H1 (cell line): ENCODE results near the gene SRM. TPM values are rescaled to one million over a fixed set of nuclear protein-coding genes. Genes with fewer than 3 reads are reported as not detected.

ENCODE experiments used
- CTCF ChIA-PET: fragments of 300-600 bp; sonication (Branson Sonifier 250); formaldehyde crosslinking; loops from one replicate; lab custom pipeline; 2021; ENCODE audit not compliant: partially characterized antibody; lab: Charles Lee
- POLR2A ChIA-PET: fragments of 300-600 bp; sonication (Branson Sonifier 250); formaldehyde crosslinking; loops from one replicate; lab custom pipeline; 2021; ENCODE audit warnings: inconsistent platforms; ENCODE audit not compliant: partially characterized antibody; lab: Charles Lee
- DNase-seq, 2 experiments: peaks; one replicate each; pipeline versions ENCODE4 v3.0.0 to v3.0.0-alpha.2; 2010 to 2022; ENCODE audit warnings: low spot score in 2 of 2, low read depth in 1 of 2, mixed read lengths in 1 of 2
- FAIRE-seq: peaks from 2 replicates; lab custom pipeline; 2011; peaks lifted over from hg19 to GRCh38; lab: Jason Lieb, UNC
- H2AFZ ChIP-seq: 2 replicates; pipeline ENCODE4 v1.8.1; 2012; ENCODE audit warnings: low read length, inconsistent platforms
- H2AK5ac ChIP-seq: 2 replicates; pipeline ENCODE4 v1.6.1; 2013; ENCODE audit warnings: low read depth, low read length
- H2BK120ac ChIP-seq: replicated peaks from 2 replicates; pipeline ENCODE3; 2013; ENCODE audit warnings: low read depth, low read length, inconsistent platforms
- H2BK12ac ChIP-seq: 2 replicates; pipeline ENCODE4 v1.6.1; 2013; ENCODE audit warnings: low read depth, low read length
- H2BK15ac ChIP-seq: 2 replicates; pipeline ENCODE4 v1.6.1; 2013; ENCODE audit warnings: low read length
- H2BK20ac ChIP-seq: 2 replicates; pipeline ENCODE4 v1.6.1; 2013; ENCODE audit warnings: low read length
- H2BK5ac ChIP-seq: 2 replicates; pipeline ENCODE4 v1.6.1; 2013; ENCODE audit warnings: low read depth, low read length
- H3K14ac ChIP-seq: 2 replicates; pipeline ENCODE4 v1.6.1; 2013; ENCODE audit warnings: inconsistent platforms; ENCODE audit not compliant: insufficient read length
- H3K18ac ChIP-seq: 2 replicates; pipeline ENCODE4 v1.6.1; 2013; ENCODE audit warnings: low read length; ENCODE audit errors: extremely low read depth
- H3K23ac ChIP-seq: 2 replicates; pipeline ENCODE4 v1.6.1; 2013; ENCODE audit warnings: inconsistent platforms; ENCODE audit not compliant: insufficient read length
- H3K23me2 ChIP-seq: 2 replicates; pipeline ENCODE4 v1.6.1; 2013; ENCODE audit warnings: low read depth, low read length
- H3K27ac ChIP-seq: 2 replicates; pipeline ENCODE4 v1.6.1; 2011; ENCODE audit warnings: low read depth, low read length, inconsistent platforms
- H3K27me3 ChIP-seq, 4 experiments: replicated peaks in 1 of 4; 1 replicate in 1 of 4; 2 replicates in 3 of 4; pipeline versions ENCODE4 v1.6.1 to v1.8.1; 2011 to 2013; ENCODE audit warnings: low read length in 3 of 4, mild to moderate bottlenecking in 3 of 4, inconsistent platforms in 2 of 4, mixed read lengths in 2 of 4, moderate library complexity in 1 of 4; ENCODE audit not compliant: control insufficient read depth in 3 of 4, insufficient read depth in 3 of 4; ENCODE audit errors: extremely low read depth in 1 of 4
- H3K36me3 ChIP-seq, 4 experiments: 2 replicates each; pipeline versions ENCODE4 v1.6.1 to v1.8.1; 2011 to 2013; ENCODE audit warnings: mild to moderate bottlenecking in 4 of 4, low read length in 3 of 4, moderate library complexity in 2 of 4, control low read depth in 1 of 4, inconsistent platforms in 1 of 4; ENCODE audit not compliant: insufficient read depth in 4 of 4, control insufficient read depth in 2 of 4
- H3K4ac ChIP-seq: replicated peaks from 2 replicates; pipeline ENCODE3; 2013; ENCODE audit warnings: low read length, low read depth, mixed read lengths, inconsistent platforms; ENCODE audit not compliant: insufficient read length
- H3K4me1 ChIP-seq, 4 experiments: replicated peaks in 1 of 4; 1 replicate in 1 of 4; 2 replicates in 3 of 4; pipeline versions ENCODE4 v1.6.1 to v1.8.1; 2011 to 2013; ENCODE audit warnings: low read length in 3 of 4, inconsistent platforms in 2 of 4, mixed read lengths in 1 of 4; ENCODE audit not compliant: insufficient read depth in 4 of 4, control insufficient read depth in 3 of 4
- H3K4me2 ChIP-seq, 2 experiments: 2 replicates each; pipeline versions ENCODE4 v1.6.1 to v1.8.1; 2011 to 2013; ENCODE audit warnings: low read depth in 2 of 2, low read length in 2 of 2, control low read depth in 1 of 2, inconsistent platforms in 1 of 2, mild to moderate bottlenecking in 1 of 2; ENCODE audit not compliant: insufficient read depth in 1 of 2
- H3K4me3 ChIP-seq, 4 experiments: fragments of 200-600, 300-600 bp in 1 of 4; sonication (generic), shearing (Covaris generic), sonication (Bioruptor Twin) in 1 of 4; 2 replicates each; pipeline versions ENCODE4 v1.5.1 to v1.8.1; 2011 to 2016; ENCODE audit warnings: low read length in 4 of 4, low read depth in 3 of 4, control low read depth in 2 of 4, inconsistent platforms in 2 of 4, mild to moderate bottlenecking in 2 of 4, mixed read lengths in 1 of 4, moderate library complexity in 1 of 4; ENCODE audit not compliant: insufficient read depth in 2 of 4; ENCODE audit errors: extremely low read depth in 1 of 4
- H3K56ac ChIP-seq: replicated peaks from 2 replicates; pipeline ENCODE3; 2013; ENCODE audit warnings: low read depth, mild to moderate bottlenecking, mixed read lengths, low read length, inconsistent platforms; ENCODE audit not compliant: insufficient read length
- H3K79me1 ChIP-seq: 2 replicates; pipeline ENCODE4 v1.6.1; 2013; ENCODE audit warnings: low read depth, low read length, control low read depth
- H3K79me2 ChIP-seq, 2 experiments: 2 replicates each; pipeline versions ENCODE4 v1.6.1 to v1.8.1; 2012 to 2013; ENCODE audit warnings: low read length in 2 of 2, mild to moderate bottlenecking in 2 of 2, inconsistent platforms in 1 of 2; ENCODE audit not compliant: insufficient read depth in 2 of 2, control insufficient read depth in 1 of 2
- H3K9ac ChIP-seq, 4 experiments: replicated peaks in 1 of 4; 1 replicate in 1 of 4; 2 replicates in 3 of 4; pipeline versions ENCODE4 v1.6.1 to v1.8.1; 2011 to 2013; ENCODE audit warnings: low read depth in 3 of 4, low read length in 3 of 4, control low read depth in 2 of 4, mild to moderate bottlenecking in 2 of 4, moderate library complexity in 2 of 4, inconsistent platforms in 1 of 4; ENCODE audit errors: extremely low read depth in 1 of 4
- H3K9me3 ChIP-seq, 2 experiments: 2 replicates each; pipeline versions ENCODE4 v1.6.1 to v1.8.1; 2012 to 2013; ENCODE audit warnings: mild to moderate bottlenecking in 2 of 2, moderate library complexity in 2 of 2, control low read depth in 1 of 2, inconsistent platforms in 1 of 2, low read depth in 1 of 2, low read length in 1 of 2, mixed read lengths in 1 of 2; ENCODE audit not compliant: insufficient read depth in 2 of 2
- H4K20me1 ChIP-seq, 2 experiments: replicated peaks in 1 of 2; 2 replicates each; pipeline versions ENCODE3 to v1.8.1; 2011 to 2013; ENCODE audit warnings: inconsistent platforms in 2 of 2, low read length in 2 of 2, mild to moderate bottlenecking in 1 of 2; ENCODE audit not compliant: insufficient read depth in 2 of 2, control insufficient read depth in 1 of 2
- H4K5ac ChIP-seq: 2 replicates; pipeline ENCODE4 v1.6.1; 2013; ENCODE audit warnings: low read length, low read depth, mixed read lengths, inconsistent platforms; ENCODE audit not compliant: insufficient read length
- H4K8ac ChIP-seq: 2 replicates; pipeline ENCODE4 v1.8.0; 2013; ENCODE audit warnings: mild to moderate bottlenecking, moderate library complexity, low read length, inconsistent platforms; ENCODE audit not compliant: insufficient read depth; ENCODE audit errors: extremely low read depth
- H4K91ac ChIP-seq: replicated peaks from 2 replicates; pipeline ENCODE3; 2013; ENCODE audit warnings: low read length, mixed read lengths, inconsistent platforms; ENCODE audit not compliant: insufficient read length
- BACH1 ChIP-seq: IDR thresholded peaks from 2 replicates; pipeline ENCODE4 v1.6.1; 2012; ENCODE audit warnings: low read length, improper control_type of control experiment
- TAF7 ChIP-seq: optimal IDR thresholded peaks from 2 replicates; pipeline ENCODE3; 2011; ENCODE audit warnings: low read depth, mild to moderate bottlenecking, inconsistent platforms, low read length, moderate library complexity, borderline replicate concordance
- WGBS, 2 experiments: shearing (Covaris generic) in 1 of 2; methylation state at CpG; one replicate each; pipeline versions ENCODE4 v1.1.6 to v1.1.7; 2013 to 2015; ENCODE audit warnings: low lambda C conversion rate in 2 of 2, mixed read lengths in 2 of 2, inconsistent platforms in 1 of 2, low coverage in 1 of 2, missing lambda C conversion rate in 1 of 2; ENCODE audit not compliant: insufficient replicate concordance in 2 of 2, insufficient coverage in 1 of 2, insufficient read length in 1 of 2; ENCODE audit errors: extremely low coverage in 1 of 2, missing lambda C conversion rate in 1 of 2; 5-methylcytosine and 5-hydroxymethylcytosine counted together
- polyA plus RNA-seq, 7 experiments: library from polyadenylated mRNA; depleted of rRNA in 3 of 7; stranded (reverse) in 5 of 7; unstranded in 2 of 7; fragments of >200 nt in 5 of 7; fragments of 200-250 nt in 2 of 7; gene quantifications; 1 replicate in 5 of 7; 2 replicates in 1 of 7; 4 replicates in 1 of 7; pipeline versions ENCODE4 v1.2.1 to v1.2.3, GENCODE V29; 2011 to 2013; ENCODE audit warnings: missing spikeins in 2 of 7, mixed read lengths in 2 of 7
- total RNA-seq: library from RNA; stranded (reverse); fragmentation: NEBNext Ultra II Directional; extraction: Animal tissue kit (Norgen Biotek cat#: 25700); gene quantifications from 2 replicates; pipeline ENCODE4 v1.2.1, GENCODE V29; 2021

The SRM gene
- total and polyA plus RNA-seq, 2 of the 8 experiments (the other 6 are each of a cell fraction or from before 2014, with no cell fraction given), result 110 to 208 TPM

DNA sequence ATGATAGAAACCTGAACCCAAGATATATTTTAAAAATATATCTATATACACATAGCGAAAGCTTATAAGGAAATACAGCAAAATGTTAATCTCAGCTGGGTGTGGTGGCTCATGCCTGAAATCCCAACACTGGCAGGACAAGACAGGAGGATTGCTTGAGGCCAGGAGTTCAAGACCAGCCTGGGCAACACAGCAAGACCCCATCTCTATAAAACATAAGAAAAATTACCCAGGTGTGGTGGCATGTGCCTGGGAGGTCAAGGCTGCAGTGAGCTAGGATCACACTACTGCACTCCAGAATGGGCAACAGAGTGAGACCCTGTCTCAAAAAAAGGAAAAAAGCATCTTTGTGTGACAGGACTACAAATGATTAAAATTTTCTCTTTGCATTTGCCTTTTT is 6.0 kb upstream of the SRM start:
- Histone ChIP-seq H3K9ac (no peak overlapping the region), H3K23me2 (peaks cover 2% of the 10 kb centered on the region), H2BK20ac (no peak overlapping the region), H3K9me3 (no peaks in the 10 kb centered on the region), H3K27me3 (no peaks in the 10 kb centered on the region; a peak in 1 of 7 replicates), H3K56ac (no peak overlapping the region), H4K20me1 (peaks cover 0 to 4% of the 10 kb centered on the region in 2 experiments), H2BK15ac (no peak overlapping the region), H3K4me1 (peaks cover 0 to 2% (median 0%) of the 10 kb centered on the region in 4 experiments; a peak in 1 of 7 replicates), H3K27ac (no peak overlapping the region), H2AFZ (no peak overlapping the region), H3K23ac (no peak overlapping the region), H2AK5ac (no peak overlapping the region), H3K79me1 (peaks cover 4% of the 10 kb centered on the region), H3K36me3 (peaks cover 22 to 55% (median 49%) of the 10 kb centered on the region in 4 experiments), H4K5ac (no peak overlapping the region), H3K4me3 (no peak overlapping the region), H4K91ac (no peak overlapping the region), H3K4ac (no peak overlapping the region), H3K18ac (no peak overlapping the region), H2BK12ac (no peak overlapping the region), H4K8ac (no peak overlapping the region), H3K14ac (no peak overlapping the region), H2BK5ac (no peak overlapping the region), H3K4me2 (no peak overlapping the region), H2BK120ac (no peak overlapping the region), H3K79me2 (peaks cover 0 to 2% of the 10 kb centered on the region in 2 experiments; a peak in 1 of 4 replicates)
- ChIA-PET CTCF (interaction anchor here (1.2 to 8.6 kb wide), 3 partner anchors 11 to 28 kb away, joined by 4 to 115 read pairs (median 46); no protein-coding TSS in a partner anchor), POLR2A (interaction anchor here (0.9 to 6.5 kb wide), 3 partner anchors 12 to 33 kb away, joined by 6 to 44 read pairs (median 6); no protein-coding TSS in a partner anchor)
- 79% methylated on average over 1 of the region's 1 CpG; no CpG with 5 or more reads in 1 of the 2 experiments for WGBS, 2 experiments
- no peak for FAIRE-seq
- TF ChIP-seq BACH1 (no peak), TAF7 (no peak)
- DNase-seq, result no peak
